ENCODE results near the gene ABHD11. TPM values are rescaled to one million over a fixed set of nuclear protein-coding genes. Genes with fewer than 3 reads are reported as not detected.

Gene ABHD11
- total and polyA plus RNA-seq, 2 donors (not counting 1 experiment from before 2014, with no cell fraction given), result 23.2 to 26.2 TPM

GRCh38 chr7:73707045-73707631, 31.5 kb downstream of the ABHD11 start:
- CTCF ChIA-PET, result interaction anchor here (0.6 to 2.5 kb wide), 3 partner anchors 11 to 148 kb away, joined by 3 to 7 read pairs (median 3); no protein-coding TSS in a partner anchor
- Histone ChIP-seq H3K36me3 (replicated peaks in 1 of 2; ENCODE audit: control extremely low read depth in 1 of 2, control insufficient read depth in 1 of 2, extremely low read depth in 1 of 2, insufficient read depth in 2 of 2, low read length in 1 of 2) (no peaks in the 10 kb centered on the region), H3K9ac (ENCODE audit: low read length) (peak overlapping the region; percentile 8), H2AFZ (ENCODE audit: insufficient read depth, low read depth, low read length, poor library complexity, severe bottlenecking) (peak overlapping the region; percentile 66), H3K4me1 (ENCODE audit: control insufficient read depth in 2 of 2, insufficient read depth in 2 of 2, low read length in 2 of 2) (peaks cover 18 to 22% of the 10 kb centered on the region in 2 donors), H3K9me3 (ENCODE audit: control extremely low read depth in 1 of 3, control insufficient read depth in 2 of 3, insufficient read depth in 1 of 3, low read length in 2 of 3) (no peaks in the 10 kb centered on the region), H3K27ac (ENCODE audit: low read length in 2 of 2) (no peak overlapping the region), H3K27me3 (replicated peaks in 1 of 4; ENCODE audit: control extremely low read depth in 1 of 4, control insufficient read depth in 3 of 4, insufficient read depth in 4 of 4, low read length in 3 of 4) (peaks cover 0 to 10% (median 0%) of the 10 kb centered on the region in 4 experiments), H4K20me1 (ENCODE audit: control insufficient read depth, insufficient read depth, low read length, poor library complexity, severe bottlenecking) (no peaks in the 10 kb centered on the region), H3K4me3 (ENCODE audit: control extremely low read depth in 1 of 5, extremely low read depth in 1 of 5, insufficient read depth in 1 of 5, low read depth in 2 of 5, low read length in 4 of 5) (peak overlapping the region in 1 of 5 experiments; percentile 7), H3K4me2 (replicated peaks; ENCODE audit: low read depth, low read length, poor library complexity, severe bottlenecking) (peak overlapping the region; percentile 68), H3K79me2 (ENCODE audit: control insufficient read depth, insufficient read depth, low read length) (no peaks in the 10 kb centered on the region)
- Mint-ChIP-seq H3K4me3 (peak overlapping the region; percentile 53), H3K27ac (peak overlapping the region; percentile 50), H3K4me1 (peaks cover 25% of the 10 kb centered on the region), H3K9me3 (ENCODE audit: insufficient read depth) (no peaks in the 10 kb centered on the region), H3K27me3 (peaks cover under 1% of the 10 kb centered on the region)
- intact Hi-C loops (cut with micrococcal nuclease), result loop anchor here (1.0 kb wide), 1 partner anchor 12 kb away; the partner anchor contains the start of gene STX1A
- DNase-seq (peak; percentile 72), ATAC-seq (ENCODE audit: low read depth) (peak; percentile 82)
- 32% methylated on average over 14 of the region's 15 CpGs for WGBS (ENCODE audit: insufficient coverage)
- POLR2A ChIA-PET, result interaction anchor here (0.7 kb wide), 1 partner anchor 40 kb away, joined by 3 read pairs; no protein-coding TSS in a partner anchor
- TF ChIP-seq EZH2 (IDR thresholded peaks at IDR 0.05; ENCODE audit: borderline replicate concordance, insufficient read depth, low read depth, low read length, poor library complexity, severe bottlenecking) (no peak), CTCF (IDR thresholded peaks at IDR 0.05) (no peak)
